Gastrocnemius medialis (tissue), 4 donors: ENCODE measurements around the gene SLC25A21.

Source experiments
- CTCF ChIP-seq, 5 experiments: fragments of 450-650 bp in 3 of 5; fragments of 200-600 bp in 2 of 5; sonication (generic) in 2 of 5; IDR thresholded peaks in 4 of 5; conservative IDR thresholded peaks in 1 of 5; 1 replicate in 4 of 5; 2 replicates in 1 of 5; pipeline ENCODE4 v1.5.1; 2016 to 2019; ENCODE audit warnings: antibody characterized with exemption in 5 of 5, mild to moderate bottlenecking in 3 of 5, moderate library complexity in 3 of 5
- POLR2A ChIP-seq, 2 donors: fragments of 450-650 bp; IDR thresholded peaks; one replicate each; pipeline ENCODE4 v1.6.1; 2017; ENCODE audit warnings: antibody characterized with exemption in 2 of 2, mild to moderate bottlenecking in 2 of 2, moderate library complexity in 2 of 2

GRCh38 chr14:36967892-36968555 lies 204.4 kb downstream of the SLC25A21 start:
- no peak for TF ChIP-seq POLR2A (IDR thresholded peaks at IDR 0.05)
- TF ChIP-seq CTCF (IDR thresholded peaks at IDR 0.05 in 4 of 5, conservative IDR thresholded peaks at IDR 0.05 in 1 of 5) = no peak
